Activated T-cell treated with anti-CD3 and anti-CD28 coated beads, Interleukin-2, amount 50 U/mL, for 72 hours (primary cell): Measurements from ENCODE around the gene ZMYM1. TPM values are rescaled to one million over a fixed set of nuclear protein-coding genes. Genes with fewer than 3 reads are reported as not detected.

Source experiments
- ATAC-seq, 2 donors: fragments of 150-1000 bp; cut with Tn5 transposase; replicated peaks in 1 of 2; 2 replicates each; pipeline ENCODE4 v1.10.0; 2021; ENCODE audit warnings: moderate library complexity in 2 of 2, mild to moderate bottlenecking in 1 of 2
- DNase-seq, 2 donors: peaks; one replicate each; pipeline ENCODE4 v3.0.0; 2021 to 2022; ENCODE audit warnings: mixed read lengths in 1 of 2
- H3K27ac Mint-ChIP-seq: one replicate; pipeline ENCODE4 v1.8.0; 2022; ENCODE audit warnings: mild to moderate bottlenecking, moderate library complexity, mixed read lengths
- H3K27me3 Mint-ChIP-seq: one replicate; pipeline ENCODE4 v1.8.0; 2022; ENCODE audit warnings: low read depth, mixed read lengths
- H3K36me3 Mint-ChIP-seq, 2 donors: one replicate each; pipeline ENCODE4 v1.8.0; 2022; ENCODE audit warnings: mixed read lengths in 2 of 2, mild to moderate bottlenecking in 1 of 2; ENCODE audit not compliant: insufficient read depth in 2 of 2
- H3K4me1 Mint-ChIP-seq: one replicate; pipeline ENCODE4 v1.8.0; 2022; ENCODE audit warnings: low read depth, mixed read lengths
- H3K4me3 Mint-ChIP-seq, 2 donors: one replicate each; pipeline ENCODE4 v1.8.0; 2022; ENCODE audit warnings: mild to moderate bottlenecking in 2 of 2, mixed read lengths in 2 of 2, moderate library complexity in 2 of 2
- H3K9me3 Mint-ChIP-seq, 2 donors: one replicate each; pipeline ENCODE4 v1.8.0; 2022; ENCODE audit warnings: mixed read lengths in 2 of 2
- total RNA-seq, 2 donors: library from RNA; stranded (reverse); gene quantifications; one replicate each; pipeline ENCODE4 v1.2.3, GENCODE V29; 2022

ZMYM1 gene
- 1 to 10 TPM; 3.8 to 5.1 TPM for total RNA-seq

DNA sequence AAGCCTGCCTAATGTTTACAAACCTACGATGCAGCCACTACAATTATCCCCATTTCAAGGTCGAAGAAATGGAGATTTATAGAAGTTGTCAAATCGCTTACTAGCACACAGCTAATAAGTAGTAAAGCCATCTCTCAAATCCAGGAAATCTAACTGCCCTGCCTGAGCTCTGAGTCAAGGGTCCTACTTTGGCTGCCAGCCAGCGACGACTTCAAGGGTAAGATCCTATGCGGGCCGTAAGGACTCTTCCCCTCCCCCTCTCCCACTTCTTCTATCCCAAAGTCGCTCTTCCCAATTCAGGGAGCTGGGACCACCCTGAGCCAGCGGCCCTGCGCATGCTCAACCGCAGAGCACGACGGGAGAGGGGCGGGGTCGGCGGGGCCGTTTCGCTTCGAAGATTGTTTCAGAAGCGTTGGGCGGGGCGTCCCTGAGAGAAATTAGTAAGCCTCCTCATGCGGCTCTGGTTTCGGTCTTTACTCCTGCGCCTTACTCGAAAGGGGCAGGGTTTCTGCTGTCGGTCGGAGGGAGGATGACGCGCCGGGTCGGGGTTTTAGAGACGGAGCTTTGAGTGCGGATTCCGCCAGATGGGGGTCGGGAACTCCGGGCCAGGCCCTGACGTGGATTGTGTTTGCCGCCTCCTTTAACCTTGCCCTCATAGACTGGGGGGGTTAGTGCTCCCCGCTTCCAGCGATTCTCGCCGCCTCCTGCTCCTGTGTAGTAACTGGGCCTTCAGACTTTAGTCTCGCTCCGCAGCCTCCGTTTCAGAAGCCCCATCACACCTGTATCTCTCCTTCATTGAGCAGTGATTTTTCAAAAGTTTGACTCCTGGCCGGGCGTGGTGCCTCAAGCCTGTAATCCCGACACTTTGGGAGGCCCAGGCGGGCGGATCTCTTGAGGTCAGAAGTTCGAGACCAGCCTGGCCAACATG lies at the start of gene ZMYM1:
Gene ZMYM1, plus strand, starts transcription at position 383 of the 928 bp plus-strand sequence. CDS start 14,603 bp downstream, outside the sequence.
- Mint-ChIP-seq H3K27ac (peak within 1 kb of the TSS; percentile 99), H3K27me3 (peaks cover 19% of the 10 kb centered on the region), H3K4me3 (peak within 1 kb of the TSS; percentile 94 to 96), H3K4me1 (peaks cover 45% of the 10 kb centered on the region), H3K9me3 (peaks cover 0 to 2% of the 10 kb centered on the region in 2 donors), H3K36me3 (peaks cover 3 to 5% of the 10 kb centered on the region in 2 donors)
- peak; percentile 91 to 94 for DNase-seq
- peak; percentile 97 to 98 for ATAC-seq

DNA sequence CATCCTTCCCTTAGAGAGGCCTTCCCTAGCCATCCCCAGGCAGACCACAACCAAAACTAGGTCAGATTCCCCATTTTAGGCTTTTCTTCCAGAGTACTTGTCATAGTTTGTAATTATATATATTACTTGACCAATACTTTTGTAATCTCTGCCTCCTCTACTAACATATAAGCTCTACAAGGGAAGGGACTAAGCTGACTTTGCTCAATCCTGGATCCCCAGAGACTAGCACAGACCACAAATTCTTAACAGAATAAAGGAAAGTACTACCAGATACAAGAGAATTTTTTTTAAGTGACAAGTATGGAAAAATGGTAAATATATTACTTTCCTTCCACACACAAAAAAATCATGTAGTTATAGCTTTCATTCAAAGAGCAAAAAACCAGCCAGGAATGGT lies 49.4 kb upstream of the ZMYM1 start:
- peaks cover 27% of the 10 kb centered on the region for H3K4me1 Mint-ChIP-seq
- peaks cover 10 to 39% of the 10 kb centered on the region in 2 donors for H3K36me3 Mint-ChIP-seq
- ATAC-seq (no peak), DNase-seq (no peak)
- H3K9me3 Mint-ChIP-seq = peaks cover 0 to 1% of the 10 kb centered on the region in 2 donors
- H3K27ac Mint-ChIP-seq = no peak overlapping the region
- H3K27me3 Mint-ChIP-seq = no peaks in the 10 kb centered on the region
- peak overlapping the region; percentile 96 to 97 for H3K4me3 Mint-ChIP-seq

DNA sequence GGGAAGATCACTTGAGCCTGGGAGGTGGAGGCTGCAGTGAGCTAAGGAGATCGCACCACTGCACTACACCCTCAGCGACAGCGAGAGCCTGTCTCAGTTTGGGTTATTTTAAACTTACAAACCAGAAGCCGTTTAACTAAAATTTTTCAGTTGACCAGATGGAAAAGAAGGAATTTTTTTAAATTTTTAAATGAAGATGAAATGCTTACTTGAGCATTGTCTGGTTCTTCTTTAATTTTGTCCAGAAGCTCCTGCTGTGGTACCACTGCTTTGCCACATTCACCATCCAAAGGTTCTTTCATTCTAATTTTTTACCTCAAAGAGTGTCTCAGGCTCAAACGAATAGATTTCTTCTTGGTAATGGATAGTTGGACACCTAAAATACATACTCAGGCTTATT lies 48.8 kb upstream of the ZMYM1 start:
- ATAC-seq (no peak), DNase-seq (no peak)
- Mint-ChIP-seq H3K4me1 (peaks cover 27% of the 10 kb centered on the region), H3K9me3 (peaks cover 0 to 1% of the 10 kb centered on the region in 2 donors), H3K36me3 (peaks cover 10 to 39% of the 10 kb centered on the region in 2 donors), H3K4me3 (peak overlapping the region; percentile 96 to 97), H3K27ac (peak overlapping the region; percentile 98), H3K27me3 (no peaks in the 10 kb centered on the region)

DNA sequence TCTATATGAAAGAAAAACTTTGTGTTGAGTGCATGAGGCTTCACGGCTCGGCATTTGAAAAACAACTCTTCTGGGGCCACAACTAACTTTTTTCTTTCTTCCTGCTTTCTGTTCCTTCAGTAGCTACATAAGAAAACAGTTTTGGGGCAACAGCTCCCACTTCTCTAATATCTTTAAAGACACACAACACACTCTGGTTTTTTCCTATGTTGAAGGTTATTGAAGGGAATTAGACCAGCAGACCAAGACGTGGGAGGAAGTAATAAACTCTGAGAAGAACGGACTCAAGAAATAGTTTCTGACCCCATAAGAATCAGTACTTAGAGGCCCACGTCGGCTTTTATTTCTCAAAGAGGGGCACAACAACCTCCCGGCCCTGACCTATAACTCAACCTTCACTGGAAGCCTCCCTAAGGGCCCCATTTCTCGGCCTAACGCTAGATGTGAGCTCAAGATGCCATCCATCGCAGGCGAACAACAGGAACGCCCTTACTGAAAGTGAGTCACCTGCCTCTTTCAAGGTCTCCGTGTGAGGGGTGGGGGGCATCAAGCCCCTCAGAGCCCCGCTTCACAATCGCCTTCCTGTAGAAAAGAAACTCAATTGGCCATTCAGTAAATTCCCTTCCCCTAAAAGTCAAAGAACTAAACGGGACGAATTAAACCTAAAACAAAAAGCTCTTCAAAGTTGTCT lies 48.3 kb upstream of the ZMYM1 start:
- DNase-seq (peak; percentile 46 to 66), ATAC-seq (peak; percentile 65 to 66)
- H3K4me3 Mint-ChIP-seq = peak overlapping the region; percentile 96 to 97
- H3K9me3 Mint-ChIP-seq = peaks cover 0 to 1% of the 10 kb centered on the region in 2 donors
- peaks cover 10 to 39% of the 10 kb centered on the region in 2 donors for H3K36me3 Mint-ChIP-seq
- no peaks in the 10 kb centered on the region for H3K27me3 Mint-ChIP-seq
- H3K27ac Mint-ChIP-seq = peak overlapping the region; percentile 98
- peaks cover 27% of the 10 kb centered on the region for H3K4me1 Mint-ChIP-seq

DNA sequence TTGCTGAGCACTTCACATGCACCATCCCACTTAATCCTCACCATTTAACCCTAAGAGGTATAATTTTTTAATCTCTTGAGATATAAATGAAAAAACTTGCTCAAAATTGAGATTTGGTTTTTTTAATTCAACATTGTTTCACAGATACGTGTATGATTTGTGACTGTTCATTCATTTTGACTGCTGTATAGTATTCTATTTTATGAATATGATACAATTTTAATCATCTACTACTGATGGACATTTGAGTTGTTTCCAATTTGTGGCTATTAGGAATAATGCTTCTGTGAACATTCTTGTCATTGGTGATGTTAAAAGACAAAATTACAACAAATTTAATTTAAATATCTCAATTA lies 46.8 kb upstream of the ZMYM1 start:
- ATAC-seq (no peak), DNase-seq (no peak)
- peak overlapping the region; percentile 36 for H3K27ac Mint-ChIP-seq
- peaks cover 18% of the 10 kb centered on the region for H3K4me1 Mint-ChIP-seq
- peaks cover 0 to 1% of the 10 kb centered on the region in 2 donors for H3K9me3 Mint-ChIP-seq
- peaks cover 7 to 29% of the 10 kb centered on the region in 2 donors for H3K36me3 Mint-ChIP-seq
- H3K27me3 Mint-ChIP-seq = no peaks in the 10 kb centered on the region
- peak overlapping the region; percentile 54 to 96 for H3K4me3 Mint-ChIP-seq

DNA sequence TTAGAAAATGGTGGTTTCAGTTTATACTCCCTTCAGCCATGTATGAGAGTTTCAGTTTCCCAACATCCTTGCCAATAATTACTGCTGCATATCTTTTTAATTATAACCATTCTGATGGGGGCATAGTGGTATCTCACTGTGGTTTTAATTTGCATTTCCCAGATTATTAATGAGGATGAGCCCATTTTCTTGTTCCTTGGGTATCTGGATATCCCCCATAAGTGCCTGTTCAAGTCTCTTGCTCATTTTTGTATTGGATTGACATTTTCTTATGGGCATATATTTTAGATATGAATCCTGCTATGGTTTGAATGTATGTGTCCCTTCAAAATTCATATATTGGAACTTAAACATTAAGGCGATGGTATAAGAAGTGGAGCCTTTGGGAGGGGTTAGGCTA lies 45.8 kb upstream of the ZMYM1 start:
- H3K27me3 Mint-ChIP-seq = no peaks in the 10 kb centered on the region
- H3K36me3 Mint-ChIP-seq = peaks cover 4 to 26% of the 10 kb centered on the region in 2 donors
- H3K4me3 Mint-ChIP-seq = no peak overlapping the region
- peaks cover 0 to 1% of the 10 kb centered on the region in 2 donors for H3K9me3 Mint-ChIP-seq
- H3K27ac Mint-ChIP-seq = no peak overlapping the region
- ATAC-seq (no peak), DNase-seq (no peak)
- H3K4me1 Mint-ChIP-seq = peaks cover 15% of the 10 kb centered on the region

DNA sequence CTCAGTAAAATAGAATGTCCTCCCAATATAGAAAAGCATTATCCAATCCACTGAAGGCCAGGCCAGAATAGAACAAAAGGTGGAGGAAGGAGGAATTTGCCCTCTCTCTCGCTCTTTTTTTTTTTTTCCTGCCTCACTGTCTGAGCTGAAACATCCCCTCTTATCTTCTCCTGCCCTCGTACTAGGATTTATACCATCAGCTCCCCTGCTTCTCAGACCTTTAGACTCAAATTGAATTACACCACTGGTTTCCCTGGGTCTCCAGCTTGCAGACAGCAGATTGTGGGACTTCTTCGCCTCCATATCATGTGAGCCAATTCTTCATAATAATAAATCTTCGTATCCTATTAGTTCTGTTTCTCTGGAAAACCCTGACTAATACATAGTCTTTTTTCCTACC lies 42.6 kb upstream of the ZMYM1 start:
- H3K4me1 Mint-ChIP-seq = no peaks in the 10 kb centered on the region
- H3K27ac Mint-ChIP-seq = no peak overlapping the region
- H3K9me3 Mint-ChIP-seq = peaks cover 0 to 3% of the 10 kb centered on the region in 2 donors
- H3K36me3 Mint-ChIP-seq = peaks cover 2 to 16% of the 10 kb centered on the region in 2 donors
- DNase-seq = no peak
- no peaks in the 10 kb centered on the region for H3K27me3 Mint-ChIP-seq
- no peak overlapping the region for H3K4me3 Mint-ChIP-seq
- no peak for ATAC-seq

DNA sequence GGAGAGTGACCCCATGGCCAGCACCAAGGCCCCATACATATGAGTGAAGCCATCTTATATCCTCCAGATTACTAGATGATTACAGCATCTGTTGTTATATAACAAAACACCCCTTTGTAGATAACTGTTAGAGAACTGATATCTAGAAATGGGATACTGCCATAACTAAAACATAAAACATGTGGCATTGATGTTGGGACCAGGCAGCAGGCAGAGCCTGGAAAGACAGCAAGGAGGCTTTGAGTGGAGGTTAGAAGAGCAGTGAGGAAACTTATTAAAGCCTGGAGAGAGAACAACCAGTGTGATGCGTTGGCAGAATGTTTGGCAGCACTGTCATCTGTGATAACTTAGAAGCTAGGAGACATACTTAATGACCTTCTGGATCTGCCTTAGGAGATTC lies 42.0 kb upstream of the ZMYM1 start:
- Mint-ChIP-seq H3K4me1 (no peaks in the 10 kb centered on the region), H3K4me3 (no peak overlapping the region), H3K27me3 (no peaks in the 10 kb centered on the region), H3K9me3 (peaks cover 0 to 3% of the 10 kb centered on the region in 2 donors), H3K27ac (no peak overlapping the region), H3K36me3 (peaks cover 0 to 12% of the 10 kb centered on the region in 2 donors)
- ATAC-seq (no peak), DNase-seq (no peak)

DNA sequence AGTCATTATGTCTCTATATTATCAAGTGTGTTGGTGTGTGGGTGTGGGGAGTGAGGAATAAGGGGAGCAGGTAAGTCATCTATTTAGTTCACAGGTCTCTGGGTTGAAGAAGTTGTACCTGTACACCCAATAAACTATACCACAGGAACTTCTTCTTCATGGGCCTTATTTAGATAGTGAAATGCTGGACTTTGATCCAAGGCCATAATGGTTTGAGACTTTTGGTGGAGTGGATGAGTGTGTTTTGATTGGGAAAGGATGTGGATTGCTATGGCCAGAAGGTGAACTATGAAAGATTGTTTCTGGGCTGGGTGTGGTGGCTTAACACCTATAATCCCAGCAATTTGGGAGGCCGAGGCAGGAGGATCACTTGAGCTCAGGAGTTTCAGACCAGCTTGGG lies 40.5 kb upstream of the ZMYM1 start:
- peaks cover 0 to 3% of the 10 kb centered on the region in 2 donors for H3K36me3 Mint-ChIP-seq
- DNase-seq = no peak
- no peaks in the 10 kb centered on the region for H3K4me1 Mint-ChIP-seq
- H3K4me3 Mint-ChIP-seq = no peak overlapping the region
- no peaks in the 10 kb centered on the region for H3K27me3 Mint-ChIP-seq
- ATAC-seq = no peak
- peaks cover 0 to 2% of the 10 kb centered on the region in 2 donors for H3K9me3 Mint-ChIP-seq
- no peak overlapping the region for H3K27ac Mint-ChIP-seq

DNA sequence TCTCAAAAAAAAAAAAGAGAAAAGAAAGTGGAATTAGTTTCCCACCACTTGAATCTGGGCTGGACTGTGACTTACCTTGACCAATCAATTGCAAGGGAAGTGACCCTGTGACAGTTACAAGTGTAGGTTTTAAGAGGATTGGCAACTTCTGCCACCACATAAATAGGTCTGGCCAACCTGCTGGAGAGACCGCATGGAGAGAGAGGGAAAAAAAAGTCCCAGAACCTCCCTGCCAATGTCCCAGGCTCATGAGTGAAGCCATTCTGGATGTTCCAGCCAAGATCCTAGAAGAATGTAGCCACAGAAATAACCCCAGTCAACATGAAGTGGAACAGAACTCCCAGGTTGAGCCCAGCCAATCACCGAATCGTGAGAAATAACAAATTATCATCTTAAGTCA lies 35.7 kb upstream of the ZMYM1 start:
- H3K4me1 Mint-ChIP-seq = peaks cover 7% of the 10 kb centered on the region
- H3K27ac Mint-ChIP-seq = no peak overlapping the region
- no peaks in the 10 kb centered on the region for H3K36me3 Mint-ChIP-seq
- DNase-seq = no peak
- no peaks in the 10 kb centered on the region for H3K27me3 Mint-ChIP-seq
- no peak for ATAC-seq
- no peak overlapping the region for H3K4me3 Mint-ChIP-seq
- H3K9me3 Mint-ChIP-seq = peaks cover 0 to 2% of the 10 kb centered on the region in 2 donors

DNA sequence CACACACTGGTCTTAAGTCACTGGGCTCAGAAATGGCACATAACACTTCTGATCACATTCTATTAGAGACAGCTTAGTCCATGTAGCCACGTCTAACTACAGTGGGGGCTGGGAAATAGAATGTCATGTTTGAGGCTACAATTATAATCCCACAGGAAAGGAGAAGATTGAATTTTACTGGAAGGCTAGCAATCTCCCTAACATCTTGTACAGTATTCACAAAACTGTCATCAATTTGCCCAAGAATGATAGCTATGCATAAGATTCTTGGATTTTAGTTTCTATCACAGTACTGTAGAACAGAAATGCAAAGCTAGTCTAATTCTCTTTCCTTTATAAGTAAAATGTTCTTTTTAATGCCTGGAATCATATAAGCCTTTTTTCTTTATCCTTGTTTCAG lies 34.8 kb upstream of the ZMYM1 start:
- DNase-seq (no peak), ATAC-seq (no peak)
- H3K4me3 Mint-ChIP-seq = no peak overlapping the region
- no peaks in the 10 kb centered on the region for H3K36me3 Mint-ChIP-seq
- H3K27ac Mint-ChIP-seq = no peak overlapping the region
- peaks cover 0 to 2% of the 10 kb centered on the region in 2 donors for H3K9me3 Mint-ChIP-seq
- peaks cover 7% of the 10 kb centered on the region for H3K4me1 Mint-ChIP-seq
- no peaks in the 10 kb centered on the region for H3K27me3 Mint-ChIP-seq

DNA sequence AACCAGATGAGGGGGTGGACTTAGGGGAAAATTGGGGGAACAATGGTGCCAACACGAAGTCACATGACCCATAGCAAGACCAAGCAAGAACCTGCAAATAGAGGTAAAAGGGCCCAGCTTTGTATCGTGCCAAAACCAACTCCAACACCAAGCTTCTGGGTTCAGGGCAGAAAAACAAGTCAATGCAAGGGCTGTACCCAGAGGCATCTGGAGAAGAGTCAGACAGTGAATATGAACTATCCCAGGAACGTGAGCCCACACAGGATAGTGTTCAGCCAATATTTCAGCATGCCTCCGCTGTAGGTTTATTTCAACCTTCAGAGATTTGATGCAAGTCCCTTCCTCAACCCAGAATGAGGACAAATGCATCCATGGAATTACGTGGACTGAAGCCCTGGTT lies 32.5 kb upstream of the ZMYM1 start:
- ATAC-seq (no peak), DNase-seq (no peak)
- Mint-ChIP-seq H3K27me3 (no peaks in the 10 kb centered on the region), H3K4me3 (no peak overlapping the region), H3K27ac (no peak overlapping the region), H3K36me3 (no peaks in the 10 kb centered on the region), H3K4me1 (peaks cover 7% of the 10 kb centered on the region), H3K9me3 (no peaks in the 10 kb centered on the region)

DNA sequence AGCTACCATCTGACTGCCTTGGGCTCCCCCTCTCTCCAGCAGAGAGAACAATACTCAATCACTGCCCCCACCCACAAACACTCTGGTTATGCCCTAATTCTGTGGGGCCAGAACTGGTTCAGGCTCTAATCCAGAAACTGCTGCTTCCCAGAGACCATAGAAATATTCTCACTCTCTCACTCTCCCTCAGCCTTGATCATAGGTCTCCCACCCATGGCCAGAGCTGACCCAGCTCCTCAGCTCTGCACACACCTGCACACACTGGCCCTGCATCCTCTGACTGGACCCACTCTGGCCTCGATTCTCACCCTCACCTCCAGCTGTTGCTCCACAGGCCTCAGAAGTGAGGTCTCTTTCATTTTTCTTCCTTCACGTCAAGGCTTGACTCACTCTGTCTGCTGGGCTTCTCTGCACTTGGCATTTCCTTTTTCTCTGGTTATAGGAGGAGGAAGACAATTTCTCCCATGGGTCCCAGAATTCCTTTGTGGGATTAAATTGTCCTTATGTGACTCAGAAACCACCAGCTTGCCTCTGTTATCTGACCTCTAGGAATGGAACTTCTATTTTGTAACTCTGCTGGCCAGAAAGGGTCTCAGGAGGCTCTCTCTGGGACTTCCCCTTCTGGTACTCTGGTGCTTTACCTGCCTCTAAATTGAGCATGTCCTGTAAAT lies 31.9 kb upstream of the ZMYM1 start:
- peaks cover 7% of the 10 kb centered on the region for H3K4me1 Mint-ChIP-seq
- no peaks in the 10 kb centered on the region for H3K27me3 Mint-ChIP-seq
- ATAC-seq = no peak
- DNase-seq = no peak
- peak overlapping the region; percentile 47 for H3K27ac Mint-ChIP-seq
- H3K9me3 Mint-ChIP-seq = no peaks in the 10 kb centered on the region
- no peaks in the 10 kb centered on the region for H3K36me3 Mint-ChIP-seq
- no peak overlapping the region for H3K4me3 Mint-ChIP-seq
